NCI-H2196 (cell line): ENCODE results near the gene ROS1.

Experiments used
- DNase-seq: peaks from one replicate; lab custom pipeline; 2025; ENCODE audit not compliant: unreplicated experiment; lab: John Stamatoyannopoulos, UW

ROS1 gene

GRCh38 chr6:117441824-117442264, 16.1 kb upstream of the ROS1 start:
- DNase-seq = no peak

DNA sequence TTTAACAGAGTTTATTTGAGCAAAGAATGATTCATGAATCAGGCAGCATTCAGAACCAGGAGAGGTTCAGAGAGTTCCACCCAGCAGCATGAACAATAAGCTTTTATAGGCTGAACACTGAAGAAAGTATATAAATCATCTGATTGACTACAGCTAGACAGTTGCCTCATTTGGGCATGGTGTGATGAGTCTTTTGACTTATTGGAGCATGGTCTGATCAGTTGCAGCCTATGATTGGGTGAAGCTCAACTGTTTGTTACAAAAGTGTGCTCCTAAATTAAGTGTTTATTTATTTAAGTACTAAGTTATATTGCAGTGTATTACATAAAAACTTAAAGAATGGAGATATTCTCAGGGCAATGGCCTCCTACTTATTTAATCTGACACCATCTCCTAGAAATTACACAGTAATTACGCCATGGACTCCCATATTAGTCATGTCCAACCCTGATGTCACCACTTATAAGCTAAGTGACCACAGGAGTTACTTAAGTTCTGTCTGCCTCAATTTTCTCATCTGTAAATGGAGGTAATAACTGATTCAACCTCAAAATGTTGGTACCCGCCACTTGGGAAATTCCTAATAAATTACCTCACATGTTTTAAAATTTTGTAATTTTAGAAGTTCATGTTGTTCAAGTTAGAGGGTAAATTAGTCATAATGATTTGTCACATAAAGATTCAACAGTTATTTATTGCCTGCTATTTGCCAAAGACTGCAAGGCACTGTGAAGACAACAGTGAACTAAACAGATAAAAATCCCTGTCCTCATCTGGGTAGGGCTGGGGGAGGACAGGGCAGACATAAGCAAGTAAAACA, 15.2 kb upstream of the ROS1 start:
- no peak for DNase-seq

DNA sequence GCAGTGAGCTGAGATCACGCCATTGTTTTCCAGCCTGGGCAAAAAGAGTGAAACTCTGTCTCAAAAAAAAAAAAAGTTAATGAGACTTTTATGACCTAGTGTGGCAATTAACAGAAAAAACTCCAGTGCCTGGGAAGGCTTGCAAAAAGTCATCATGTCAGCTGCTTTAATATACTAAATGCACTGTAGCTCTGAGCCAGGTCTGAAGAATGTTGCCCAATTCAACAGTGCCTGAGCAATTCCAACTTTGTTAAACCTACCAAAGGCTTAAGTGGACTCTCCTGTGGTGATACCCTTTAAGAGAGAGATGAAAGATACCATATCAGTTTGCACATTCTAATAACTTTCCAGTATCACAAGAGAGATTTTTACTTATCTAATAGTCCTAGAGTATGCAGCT, 6.5 kb upstream of the ROS1 start:
- DNase-seq = no peak

DNA sequence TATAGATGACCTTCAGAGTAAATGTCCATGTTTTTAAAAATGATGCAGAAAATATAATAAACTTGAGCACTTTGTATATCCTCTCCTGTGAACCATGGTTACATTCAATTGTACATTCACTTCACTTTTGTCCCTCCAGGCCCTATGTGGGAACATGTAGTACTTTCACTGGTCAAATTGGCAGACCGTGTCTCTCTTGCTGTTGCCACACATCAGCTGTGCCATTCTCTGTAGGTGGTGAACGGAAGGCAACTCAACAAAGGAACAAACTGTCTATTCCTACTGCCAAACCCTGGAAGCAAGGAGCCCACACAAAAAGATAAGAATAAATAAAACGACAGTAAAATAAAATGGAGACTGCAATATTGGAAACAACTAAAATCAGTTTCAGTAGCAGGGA, 2.0 kb downstream of the ROS1 start:
- no peak for DNase-seq

DNA sequence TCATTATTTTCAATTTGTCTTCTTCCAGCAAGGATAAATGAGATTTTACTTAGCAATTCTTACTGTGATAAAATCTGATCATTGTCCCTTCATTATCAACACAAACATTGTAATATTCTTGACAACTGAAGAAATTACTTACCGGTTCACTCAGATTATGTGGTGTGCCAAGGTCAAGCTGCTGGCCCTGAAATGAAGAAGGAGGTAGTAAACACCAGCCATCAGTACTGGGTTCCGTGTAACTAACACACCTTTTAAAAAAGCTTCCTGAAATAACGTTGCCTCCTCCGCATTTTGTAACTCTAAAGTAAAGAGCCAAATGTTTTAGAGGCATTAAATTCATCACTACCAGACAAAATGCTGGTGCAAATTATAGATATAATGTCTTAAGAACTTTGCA, 7.4 kb downstream of the ROS1 start:
- DNase-seq = no peak

GRCh38 chr6:117417851-117418250, 7.9 kb downstream of the ROS1 start:
- DNase-seq = no peak

GRCh38 chr6:117414770-117415169, 11.0 kb downstream of the ROS1 start:
- DNase-seq = no peak

- DNase-seq = no peak
Measured at GRCh38 chr6:117411474-117411873, 14.3 kb downstream of the ROS1 start.

DNA sequence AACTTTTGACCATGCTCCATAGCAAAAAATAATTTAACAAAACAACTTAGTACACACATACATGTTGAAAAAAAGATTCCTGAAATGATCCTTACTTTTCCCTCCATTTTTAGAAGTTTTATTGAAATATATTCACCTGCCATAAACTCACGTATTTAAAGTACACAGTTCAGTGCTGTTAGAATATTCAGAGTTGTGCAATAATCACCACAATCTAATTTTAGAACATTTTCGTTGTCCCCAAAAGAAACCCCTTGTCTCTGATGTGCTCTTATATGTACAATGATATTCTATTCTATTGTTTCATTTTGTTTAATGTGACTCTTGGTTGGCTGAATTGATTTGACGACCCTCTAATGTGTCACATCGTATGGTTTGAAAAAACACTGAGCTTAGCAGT, 15.9 kb downstream of the ROS1 start:
- no peak for DNase-seq

GRCh38 chr6:117409420-117409819, 16.3 kb downstream of the ROS1 start:
- DNase-seq = no peak

DNA sequence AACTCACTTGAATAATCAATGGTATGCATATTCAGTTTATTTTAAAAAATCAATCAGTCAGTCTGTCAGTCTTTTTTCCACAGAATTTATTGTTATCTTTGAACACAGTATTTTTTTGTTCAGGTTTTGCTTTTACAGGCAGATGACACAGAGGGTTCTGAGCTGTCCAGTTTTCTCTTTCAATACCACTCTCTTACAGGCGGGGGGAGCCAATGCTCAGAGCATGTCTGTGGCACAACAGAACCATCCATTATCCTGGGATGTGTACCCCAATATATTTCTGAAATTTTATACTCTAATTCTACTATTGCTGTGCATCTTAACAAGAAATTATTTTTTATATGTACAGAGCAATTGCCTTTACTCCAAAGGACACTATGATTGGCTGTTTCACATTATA, 21.2 kb downstream of the ROS1 start:
- no peak for DNase-seq

DNA sequence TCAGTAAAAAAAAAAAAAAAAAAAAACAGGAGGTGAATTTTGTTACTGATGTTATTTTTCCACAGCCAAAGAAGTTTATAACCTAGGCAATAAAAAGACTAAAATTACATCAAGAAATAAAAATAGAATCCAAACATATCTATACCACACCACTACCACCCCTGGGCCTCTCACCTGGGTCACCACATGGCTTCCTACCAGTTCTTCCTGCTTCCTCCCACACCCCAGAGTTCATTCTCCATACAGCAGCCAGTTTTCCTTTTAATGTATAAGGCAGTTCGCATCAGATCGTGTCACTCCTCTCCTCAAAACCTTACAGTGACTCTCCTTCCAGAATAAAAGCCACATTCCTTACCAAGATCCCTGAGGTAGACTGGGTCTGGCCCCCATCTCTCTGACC, 23.9 kb downstream of the ROS1 start:
- no peak for DNase-seq

GRCh38 chr6:117399924-117400323, 25.8 kb downstream of the ROS1 start:
- DNase-seq = no peak

DNA sequence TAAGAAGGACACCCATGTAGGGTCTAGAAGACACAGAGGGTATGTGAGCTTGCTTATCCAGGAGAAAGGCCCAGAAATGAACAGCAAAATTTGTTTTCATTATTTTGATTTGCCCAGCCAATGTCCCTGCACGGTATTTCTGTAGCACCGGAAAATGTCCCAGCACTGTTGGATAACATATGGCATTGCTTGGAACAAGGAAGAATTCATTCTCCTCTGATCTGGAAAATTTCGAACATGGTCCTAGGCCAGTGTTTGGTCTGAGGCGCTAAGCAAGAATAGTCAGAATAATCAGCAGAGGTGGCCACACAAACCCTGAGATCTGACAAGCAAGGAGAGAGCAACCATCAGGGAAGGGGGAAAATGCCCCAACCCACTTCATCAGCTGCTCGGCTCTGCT, 26.6 kb downstream of the ROS1 start:
- no peak for DNase-seq

- DNase-seq = no peak
Measured at GRCh38 chr6:117397536-117398227, 28.1 kb downstream of the ROS1 start.

DNA sequence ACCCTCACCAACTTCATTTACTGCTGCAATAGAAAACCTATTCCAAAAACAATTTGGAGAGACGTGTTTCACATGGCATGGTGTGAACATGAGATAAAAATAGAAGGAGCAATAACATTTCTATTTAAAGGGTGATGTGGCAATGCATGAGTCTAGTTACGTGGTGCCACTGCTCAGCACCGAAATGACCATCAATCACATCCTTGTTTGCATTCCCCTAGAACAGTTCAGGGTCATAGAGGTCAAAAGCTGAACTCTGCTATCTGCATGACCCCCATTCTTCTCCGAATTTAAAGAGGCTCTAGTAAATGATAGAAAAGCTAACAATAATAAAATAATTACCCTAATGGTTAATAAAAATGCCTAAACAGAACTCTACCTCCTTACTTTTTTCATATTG, 29.5 kb downstream of the ROS1 start:
- no peak for DNase-seq

DNA sequence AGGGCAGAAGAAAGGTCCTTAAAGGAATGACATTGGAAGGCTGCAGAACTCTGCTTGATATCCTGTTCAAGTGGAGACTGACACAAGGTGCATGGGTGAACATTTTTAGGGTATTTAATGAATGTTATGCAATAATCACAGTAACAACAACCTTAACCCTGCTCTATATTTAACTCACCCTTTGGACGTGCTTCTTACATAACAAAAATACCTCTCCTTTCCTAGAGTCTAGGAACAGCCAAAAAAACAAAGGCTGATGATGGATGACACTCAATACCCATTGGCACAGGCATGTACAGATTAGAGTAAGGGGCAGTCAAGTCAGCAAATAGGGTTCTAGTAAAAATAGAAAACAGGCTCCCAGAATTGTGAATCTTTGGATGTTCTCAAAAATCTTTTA, 30.6 kb downstream of the ROS1 start:
- DNase-seq = no peak

- no peak for DNase-seq
Measured at GRCh38 chr6:117393045-117393444, 32.7 kb downstream of the ROS1 start.

DNA sequence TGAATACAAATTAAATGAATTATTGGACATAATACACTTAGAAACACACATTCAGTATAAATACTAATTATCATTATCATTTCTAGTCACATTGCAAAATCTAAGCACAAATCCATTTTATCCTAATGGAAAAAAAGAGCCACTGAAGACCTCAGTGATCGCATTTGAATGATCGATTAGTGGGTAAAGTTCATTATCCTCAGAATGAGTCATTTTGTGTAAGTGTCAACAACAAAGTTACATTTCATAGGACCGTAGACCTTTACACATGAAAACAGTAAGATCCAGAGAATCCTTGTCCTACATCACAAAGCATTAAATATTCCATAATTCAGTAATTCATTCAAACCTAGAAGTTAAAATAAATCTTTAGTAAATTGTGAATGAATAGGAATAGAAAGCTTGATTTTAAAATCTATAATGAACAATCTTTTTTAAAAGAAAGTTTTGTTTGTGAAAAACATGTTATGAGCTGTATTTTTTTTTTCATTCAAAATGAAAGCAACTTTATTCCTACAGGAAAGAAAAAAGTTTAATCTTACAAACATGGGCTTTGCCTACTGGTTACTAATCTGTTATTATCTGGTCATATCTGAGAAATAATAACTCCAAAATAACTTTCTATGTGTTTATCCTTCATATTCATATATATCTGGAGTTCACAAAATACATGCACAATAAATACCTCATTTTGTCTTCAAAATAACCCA, 33.7 kb downstream of the ROS1 start:
- no peak for DNase-seq

DNA sequence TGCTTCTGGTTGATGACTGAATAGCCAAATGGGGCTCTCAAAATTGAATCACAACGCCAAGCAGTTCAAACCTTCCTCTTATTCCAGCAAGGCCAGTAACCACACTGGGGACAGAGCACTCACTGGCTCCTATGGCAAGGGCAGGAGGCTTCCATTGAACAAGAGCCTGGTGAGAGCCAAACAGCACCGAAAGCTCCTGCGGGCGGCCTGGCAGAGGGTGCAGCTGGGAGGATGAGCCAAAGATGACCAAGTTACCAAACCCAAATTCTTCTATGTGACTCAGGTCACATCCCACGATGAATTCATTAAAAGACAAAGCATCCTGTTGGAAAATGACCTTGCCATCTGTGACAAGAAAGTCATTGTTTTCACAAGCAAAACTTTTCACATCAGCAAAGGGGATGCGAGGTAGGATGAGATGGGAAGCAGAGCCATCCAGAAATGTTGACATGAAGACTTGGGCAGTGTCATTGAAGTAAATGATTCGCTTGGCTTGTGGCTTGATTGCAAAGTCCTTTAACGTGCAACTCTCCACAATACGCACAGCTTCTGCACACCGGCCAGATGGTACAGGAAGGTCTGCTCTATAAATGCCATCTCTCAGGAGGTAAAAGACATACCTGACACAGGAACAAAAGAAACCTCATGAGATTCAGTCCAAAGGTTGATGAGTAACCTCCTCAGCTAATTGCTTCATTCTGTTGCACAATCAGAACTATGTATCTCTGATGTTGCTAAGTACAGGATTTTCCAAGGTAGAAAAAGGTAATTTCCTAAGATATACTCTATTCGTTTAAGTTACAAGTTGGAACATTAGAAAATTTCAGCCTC, 36.3 kb downstream of the ROS1 start:
- DNase-seq = no peak

DNA sequence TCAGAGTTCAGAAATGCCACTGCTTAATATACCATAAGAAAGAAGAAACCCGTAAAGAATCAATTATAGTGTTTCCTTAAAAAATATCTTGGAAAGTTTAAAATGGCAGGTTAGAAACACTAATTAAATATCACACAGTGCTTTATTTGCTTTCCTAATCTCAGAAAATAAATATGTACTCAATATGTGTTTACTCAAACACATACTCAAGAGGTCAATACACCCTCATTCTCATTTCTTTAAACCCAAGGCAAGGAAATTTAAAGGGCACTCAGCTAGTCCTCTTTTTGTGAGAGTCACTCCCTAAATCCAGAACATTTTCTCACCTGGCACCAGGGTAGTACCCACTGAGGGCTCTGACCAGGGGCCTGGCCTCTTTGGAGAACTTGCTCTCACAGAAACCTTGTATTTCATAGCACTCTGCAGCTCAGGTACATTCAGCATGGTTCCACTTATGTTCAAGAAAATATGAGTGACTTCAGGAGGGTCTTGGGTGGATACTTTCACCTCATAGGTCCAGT, 38.2 kb downstream of the ROS1 start:
- DNase-seq = no peak
